ENCODE results near the gene TPCN2.

Gene TPCN2

GRCh38 chr11:69034123-69034867 lies 14.4 kb upstream of the TPCN2 start:
- no peak overlapping the region for H3K27ac ChIP-seq

GRCh38 chr11:69035150-69035945 lies 13.4 kb upstream of the TPCN2 start:
- Histone ChIP-seq H3K27ac (peak overlapping the region in 4 of 21 experiments; percentile 18 to 54 (median 36)), H3K4me3 (no peak overlapping the region)

More at GRCh38 chr11:69034123-69034867, 14.4 kb upstream of the TPCN2 start:
- no peak overlapping the region for H3K4me3 ChIP-seq

- no peak overlapping the region for H3K4me3 ChIP-seq
- H3K27ac ChIP-seq: peak overlapping the region in 3 of 21 experiments; percentile 18 to 54 (median 43)
These were observed 12.8 kb upstream of the TPCN2 start for GRCh38 chr11:69035946-69036340.

GRCh38 chr11:69037074-69037473 lies 11.7 kb upstream of the TPCN2 start:
- Histone ChIP-seq H3K4me3 (no peak overlapping the region), H3K27ac (no peak overlapping the region)

GRCh38 chr11:69037544-69037943 lies 11.2 kb upstream of the TPCN2 start:
- Histone ChIP-seq H3K27ac (no peak overlapping the region), H3K4me3 (no peak overlapping the region)

GRCh38 chr11:69039501-69039900 lies 9.2 kb upstream of the TPCN2 start:
- no peak overlapping the region for H3K4me3 ChIP-seq
- H3K27ac ChIP-seq: peak overlapping the region in 2 of 21 experiments; percentile 42 to 82

GRCh38 chr11:69040051-69040450 lies 8.7 kb upstream of the TPCN2 start:
- peak overlapping the region in 8 of 21 experiments; percentile 39 to 82 (median 61) for H3K27ac ChIP-seq

GRCh38 chr11:69040581-69041260 lies 8.0 kb upstream of the TPCN2 start:
- Histone ChIP-seq H3K27ac (peak overlapping the region in 9 of 21 experiments; percentile 10 to 82 (median 54)), H3K4me3 (no peak overlapping the region)

More at GRCh38 chr11:69040051-69040450, 8.7 kb upstream of the TPCN2 start:
- H3K4me3 ChIP-seq: no peak overlapping the region

- Histone ChIP-seq H3K27ac (peak overlapping the region in 5 of 21 experiments; percentile 20 to 82 (median 39)), H3K4me3 (no peak overlapping the region)
These were observed 7.2 kb upstream of the TPCN2 start for GRCh38 chr11:69041516-69041915.

- H3K27ac ChIP-seq: peak overlapping the region in 12 of 21 experiments; percentile 14 to 74 (median 56)
These were observed 4.4 kb upstream of the TPCN2 start for GRCh38 chr11:69044111-69045013.

GRCh38 chr11:69048031-69048693 lies 570 bp upstream of the TPCN2 start:
- H3K4me3 ChIP-seq: peak overlapping the region in 5 of 7 experiments; percentile 77 to 96 (median 85)

More at GRCh38 chr11:69044111-69045013, 4.4 kb upstream of the TPCN2 start:
- no peak overlapping the region for H3K4me3 ChIP-seq

GRCh38 chr11:69049490-69049867 lies 747 bp downstream of the TPCN2 start:
- peak overlapping the region; percentile 82 to 99 (median 95) for H3K27ac ChIP-seq
- H3K4me3 ChIP-seq: peak overlapping the region; percentile 77 to 99 (median 90)

More at GRCh38 chr11:69048031-69048693, 570 bp upstream of the TPCN2 start:
- H3K27ac ChIP-seq: peak overlapping the region in 10 of 21 experiments; percentile 84 to 99 (median 96)

- Histone ChIP-seq H3K4me3 (no peak overlapping the region), H3K27ac (peak overlapping the region in 8 of 21 experiments; percentile 16 to 99 (median 94))
These were observed 2.1 kb downstream of the TPCN2 start for GRCh38 chr11:69050592-69051380.

GRCh38 chr11:69051381-69052342 lies 2.9 kb downstream of the TPCN2 start:
- Histone ChIP-seq H3K4me3 (no peak overlapping the region), H3K27ac (peak overlapping the region in 10 of 21 experiments; percentile 6 to 99 (median 28))

GRCh38 chr11:69052343-69053168 lies 3.8 kb downstream of the TPCN2 start:
- Histone ChIP-seq H3K4me3 (no peak overlapping the region), H3K27ac (peak overlapping the region in 13 of 21 experiments; percentile 5 to 99 (median 36))

GRCh38 chr11:69053169-69053477 lies 4.4 kb downstream of the TPCN2 start:
- H3K4me3 ChIP-seq: no peak overlapping the region
- H3K27ac ChIP-seq: peak overlapping the region in 13 of 21 experiments; percentile 5 to 99 (median 36)

Measured in skin epidermis (tissue), 12 donors.